Stimulated activated CD8-positive, alpha-beta memory T cell treated with anti-CD3 and anti-CD28 coated beads, Interleukin-4, amount 100 ng/mL, for 1 hour (primary cell): ENCODE measurements around the gene TAS1R1.
"Not testable (repeated sequence)": the region's sequence is repeated elsewhere in the genome, so short reads cannot be mapped to it uniquely, and the experiment has no call there.

Experiments
- DNase-seq, 2 donors: peaks; one replicate each; pipeline ENCODE4 v3.0.0-alpha.2; 2020; ENCODE audit warnings: low read depth in 2 of 2, low spot score in 1 of 2

The TAS1R1 gene

DNA sequence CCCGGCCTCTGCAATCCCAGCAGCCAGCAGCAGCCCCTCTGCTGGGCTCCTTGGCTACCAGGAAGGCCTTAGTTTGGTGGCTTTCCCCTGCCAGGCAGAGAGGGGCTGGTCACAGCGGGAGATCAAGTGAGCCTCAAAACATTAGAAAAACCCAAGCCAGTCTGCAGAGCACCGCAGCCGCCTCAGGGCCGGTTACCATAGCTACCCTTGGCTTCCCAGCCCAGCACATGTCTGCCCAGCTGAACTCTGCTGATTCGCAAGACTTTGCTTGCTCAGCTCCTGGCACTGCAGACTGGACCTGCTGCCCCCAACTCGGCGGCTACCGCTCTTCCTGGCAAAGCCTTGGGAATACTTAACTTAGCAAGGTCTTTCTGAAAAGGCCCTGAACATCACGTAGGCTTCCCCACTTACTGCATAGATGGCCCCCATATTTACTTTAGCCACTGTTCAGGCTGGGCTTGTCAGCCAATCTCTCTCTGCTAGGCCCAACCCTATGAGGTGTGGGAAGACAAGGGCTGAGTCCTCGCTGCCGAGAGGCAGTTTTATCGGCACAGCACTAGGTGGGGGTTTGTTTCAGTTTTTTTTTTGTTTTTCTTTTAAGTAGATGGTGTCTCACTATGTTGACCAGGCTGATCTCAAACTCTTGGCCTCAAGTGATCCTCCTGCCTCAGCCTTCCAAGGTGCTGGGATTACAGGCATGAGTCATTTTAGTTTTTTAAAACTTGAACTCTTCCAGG, 35.0 kb upstream of the TAS1R1 start:
- DNase-seq = no peak

DNA sequence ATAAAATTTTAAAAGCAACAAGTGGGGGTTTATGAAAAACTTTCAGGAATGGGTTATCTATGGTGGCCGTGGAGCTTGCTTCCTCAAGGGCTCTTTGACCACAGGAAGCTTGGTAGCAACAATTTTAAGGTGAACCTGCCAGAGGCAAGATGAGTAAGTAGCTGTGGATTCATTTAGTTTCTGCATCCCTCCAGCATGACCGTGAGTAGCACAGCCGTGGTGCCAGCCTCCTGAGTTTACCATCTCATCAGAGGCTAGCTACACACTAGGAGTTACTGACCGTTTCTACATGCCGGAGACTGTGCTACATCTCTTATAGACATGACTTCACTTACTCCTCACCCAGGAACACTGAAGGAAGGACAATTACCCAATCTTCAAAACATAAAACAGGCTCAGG, 33.6 kb upstream of the TAS1R1 start:
- DNase-seq = no peak

DNA sequence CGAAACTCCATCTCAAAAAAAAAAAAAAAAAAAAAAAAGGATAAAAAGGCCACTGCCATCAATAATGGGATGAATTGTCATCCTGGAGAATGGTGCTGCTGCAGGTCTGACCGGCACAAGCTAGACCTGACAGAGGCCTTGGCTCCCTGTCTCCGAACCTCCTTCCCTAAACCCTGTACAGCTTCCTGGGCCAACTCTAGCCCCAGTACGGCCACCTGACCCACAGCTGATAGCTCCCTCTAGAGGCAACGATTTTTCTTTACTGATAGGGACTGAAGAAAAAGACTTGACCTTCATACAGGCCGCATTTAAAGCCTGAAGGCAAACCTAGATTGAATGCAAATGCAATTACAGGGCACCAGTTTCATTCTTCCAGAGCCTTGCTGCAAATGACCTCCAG, 31.5 kb upstream of the TAS1R1 start:
- no peak for DNase-seq

- DNase-seq = no peak
Measured at GRCh38 chr1:6526316-6526715, 28.8 kb upstream of the TAS1R1 start.

DNA sequence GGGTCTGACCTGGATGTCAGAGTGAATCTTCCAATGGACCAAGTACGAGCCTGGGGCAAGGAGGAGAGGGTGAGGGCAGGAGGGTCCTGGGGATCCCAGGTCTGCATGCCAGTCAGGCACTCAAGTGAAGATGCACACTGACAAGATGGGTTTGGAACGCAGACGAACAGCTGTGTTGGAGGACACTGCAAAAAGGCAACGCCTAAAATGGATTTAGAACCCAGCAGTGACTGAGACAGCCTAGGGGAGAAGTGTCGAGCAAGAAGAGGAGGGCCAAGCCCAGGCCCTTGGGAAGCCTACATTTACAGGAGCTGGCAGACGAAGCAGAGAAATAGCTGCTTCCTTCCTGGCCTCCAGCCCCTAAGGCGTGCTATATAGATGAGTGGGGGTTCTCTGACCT, 26.6 kb upstream of the TAS1R1 start:
- no peak for DNase-seq

DNA sequence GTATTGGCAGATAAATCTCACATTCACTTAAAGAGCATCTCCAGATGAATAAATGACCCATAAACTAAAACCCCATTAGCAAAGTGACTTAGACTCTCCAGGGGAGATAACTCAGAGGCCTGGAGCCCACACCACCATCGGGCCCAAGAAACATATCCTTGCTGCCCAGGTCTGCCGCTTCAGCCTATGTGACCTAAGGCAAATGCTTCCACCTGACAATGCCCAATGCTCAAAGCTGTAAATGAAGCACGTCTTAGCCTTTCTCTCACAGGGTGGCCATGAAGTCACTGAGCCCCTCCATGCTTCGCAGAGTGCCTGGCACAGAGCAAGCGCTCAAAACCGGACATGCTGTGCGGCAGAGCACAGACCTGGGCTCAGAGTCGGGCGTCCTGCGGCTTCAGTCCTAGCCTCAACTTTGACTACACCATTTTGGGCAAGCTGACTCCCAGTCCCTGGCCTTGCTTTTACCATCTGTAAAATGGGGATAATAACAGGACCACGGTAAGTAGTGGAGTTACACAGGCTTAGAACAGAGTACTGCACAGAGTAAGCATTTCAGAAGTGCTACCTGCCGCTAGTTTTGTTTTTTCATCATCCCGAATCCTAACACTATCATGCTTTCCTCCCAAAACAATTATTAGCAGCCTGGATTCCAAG, 24.5 kb upstream of the TAS1R1 start:
- DNase-seq = no peak

DNA sequence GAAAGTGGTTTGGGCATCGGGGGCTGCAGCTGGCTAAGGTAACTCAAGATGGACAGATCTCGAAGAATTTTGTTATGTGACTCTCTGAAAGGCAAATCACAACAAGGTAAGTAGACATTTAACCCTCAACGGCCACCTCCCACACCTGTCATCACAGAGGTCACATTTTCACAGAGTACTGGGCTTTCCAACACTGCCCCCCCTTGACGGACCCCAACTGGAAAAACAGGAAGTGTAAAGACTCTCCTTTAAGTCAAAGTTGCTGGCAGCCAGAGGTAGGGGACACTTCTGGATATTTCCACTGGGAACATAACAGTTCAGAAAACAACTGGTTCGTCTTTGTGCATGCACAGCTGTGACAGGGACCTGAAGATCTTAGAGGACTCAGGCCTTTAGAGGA, 23.1 kb upstream of the TAS1R1 start:
- DNase-seq = no peak

DNA sequence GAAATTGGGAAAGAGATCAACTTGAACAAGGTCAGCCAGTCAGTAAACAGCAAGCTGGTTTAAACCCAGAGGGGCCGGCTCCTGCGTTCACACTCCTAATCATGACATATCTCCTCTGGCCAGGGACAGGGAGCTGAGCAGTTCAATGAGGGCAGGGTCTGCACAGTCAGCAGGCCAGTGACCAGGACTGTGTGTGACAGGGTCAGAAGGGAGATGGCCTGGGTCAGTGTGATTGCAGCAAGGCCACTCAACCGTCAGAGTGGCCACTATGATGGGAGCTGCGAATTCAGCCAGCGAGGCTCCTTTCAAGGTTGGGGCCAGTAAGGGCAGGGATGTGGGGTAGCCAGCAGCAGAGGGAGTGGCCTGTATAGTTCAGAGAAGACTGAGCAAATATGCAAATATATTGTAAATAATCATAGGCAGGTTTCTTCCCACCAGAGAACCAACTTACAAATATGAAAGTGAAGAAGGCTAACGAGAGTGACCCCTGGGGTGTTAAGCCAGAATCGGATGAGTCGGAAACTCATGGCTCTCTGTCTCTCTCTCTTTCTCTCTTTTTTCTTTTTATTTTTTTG, 20.8 kb upstream of the TAS1R1 start:
- no peak for DNase-seq

GRCh38 chr1:6535214-6535613, 19.9 kb upstream of the TAS1R1 start:
- no peak for DNase-seq

- no peak for DNase-seq
Measured at GRCh38 chr1:6536291-6536690, 18.8 kb upstream of the TAS1R1 start.

GRCh38 chr1:6538956-6539355, 16.2 kb upstream of the TAS1R1 start:
- no peak for DNase-seq

DNA sequence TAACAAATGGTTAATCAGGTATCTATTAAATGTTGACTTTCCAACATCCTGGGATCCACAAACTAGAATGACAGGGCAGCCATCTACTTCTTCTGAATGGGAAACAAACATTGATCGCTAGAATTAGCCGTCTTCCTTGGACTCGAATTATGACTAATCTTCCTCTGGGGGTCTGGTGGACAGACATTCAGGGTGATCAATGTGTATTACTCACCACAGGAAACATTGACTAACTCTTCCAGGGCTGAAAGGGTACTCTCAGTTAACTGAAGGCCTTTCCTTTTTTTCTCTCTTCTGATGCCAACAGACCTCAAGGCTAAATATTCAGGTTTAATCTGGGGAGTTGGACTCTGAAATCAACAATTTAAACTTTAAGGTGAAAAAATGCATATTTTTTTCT, 10.3 kb upstream of the TAS1R1 start:
- no peak for DNase-seq

GRCh38 chr1:6545276-6546112, 9.6 kb upstream of the TAS1R1 start:
- no peak for DNase-seq

GRCh38 chr1:6546326-6546725, 8.8 kb upstream of the TAS1R1 start:
- no peak for DNase-seq

- no peak for DNase-seq
Measured at GRCh38 chr1:6547301-6547700, 7.8 kb upstream of the TAS1R1 start.

DNA sequence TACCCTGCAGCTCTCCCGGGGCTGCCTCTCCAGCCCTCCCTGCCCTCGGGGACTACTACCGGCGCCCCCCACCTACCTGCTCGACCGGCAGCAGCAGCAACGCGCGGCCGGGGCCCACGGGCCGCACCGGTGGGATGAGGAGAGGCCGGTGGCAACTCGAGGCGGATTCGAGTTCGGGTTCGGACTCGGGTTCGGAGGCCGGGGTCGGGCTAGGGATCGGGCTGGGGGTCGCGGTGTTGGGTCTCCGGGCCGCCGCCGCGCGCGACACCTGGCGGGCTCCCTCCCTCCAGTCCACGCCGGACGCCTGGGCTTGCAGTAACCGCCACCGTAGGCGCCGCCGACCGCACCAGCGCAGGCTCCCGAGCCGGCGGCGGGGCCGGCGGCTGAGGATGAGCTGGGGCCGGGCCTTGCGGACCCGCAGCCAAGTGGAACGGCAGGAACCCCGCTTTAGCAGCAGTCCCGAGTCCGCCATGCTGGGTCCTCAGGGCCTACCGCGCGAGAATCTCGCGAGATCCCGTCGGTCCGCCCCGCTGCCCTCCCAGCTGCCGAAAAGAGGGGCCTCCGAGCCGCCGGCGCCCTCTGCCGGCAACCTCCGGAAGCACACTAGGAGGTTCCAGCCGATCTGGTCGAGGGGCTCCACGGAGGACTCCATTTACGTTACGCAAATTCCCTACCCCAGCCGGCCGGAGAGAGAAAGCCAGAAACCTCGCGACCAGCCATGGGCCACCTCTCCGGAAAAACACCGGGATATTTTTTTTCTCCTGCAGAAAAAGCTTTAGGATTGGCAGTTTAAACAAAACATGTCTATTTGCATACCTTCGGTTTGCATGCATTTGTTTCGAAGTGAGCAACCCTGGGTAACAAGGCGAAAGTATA, 838 bp upstream of the TAS1R1 start, which contains the start of gene NOL9:
Gene NOL9 (minus strand): TSS at position 483 of the 876 bp plus-strand sequence. CDS start 11 bp downstream, at position 472.
- DNase-seq = peak; percentile 89 to 90

GRCh38 chr1:6557597-6557996, 2.5 kb downstream of the TAS1R1 start:
- no peak for DNase-seq

DNA sequence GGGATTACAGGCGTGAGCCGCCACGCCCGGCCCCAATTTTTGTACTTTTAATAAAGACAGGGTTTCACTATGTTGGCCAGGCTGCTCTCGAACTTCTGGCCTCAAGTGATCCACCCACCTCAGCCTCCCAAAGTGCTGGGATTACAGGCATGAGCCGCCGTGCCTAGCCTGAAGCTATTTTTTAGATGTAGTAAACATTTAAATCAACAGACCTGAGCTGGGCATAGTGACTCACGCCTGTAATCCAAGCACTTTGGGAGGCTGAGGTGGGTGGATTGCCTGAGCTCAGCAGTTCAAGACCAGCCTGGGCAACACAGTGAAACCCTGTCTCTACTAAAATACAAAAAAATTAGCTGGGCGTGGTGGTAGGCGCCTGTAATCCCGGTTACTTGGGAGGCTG, 4.1 kb downstream of the TAS1R1 start:
- not testable (repeated sequence) for DNase-seq

DNA sequence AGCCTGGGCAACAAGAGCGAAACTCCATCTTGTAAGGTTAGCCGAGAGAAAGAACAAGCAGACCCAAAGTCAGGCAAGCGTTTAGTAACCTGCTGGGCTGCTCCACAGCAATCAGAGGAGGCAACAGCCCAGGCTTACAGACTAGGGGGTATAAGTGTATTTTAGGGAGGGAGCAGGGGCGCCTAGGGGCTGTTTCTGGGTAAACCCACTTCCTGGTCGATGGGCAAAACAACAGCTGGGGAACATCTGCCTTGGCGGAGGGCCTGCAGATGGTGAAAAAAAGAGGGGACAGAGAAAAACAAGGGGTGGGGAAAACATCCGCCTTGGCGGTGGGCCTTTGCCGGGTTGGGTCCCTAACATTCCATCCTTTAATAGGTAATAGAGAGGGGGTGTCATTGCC, 5.2 kb downstream of the TAS1R1 start:
- DNase-seq = no peak

DNA sequence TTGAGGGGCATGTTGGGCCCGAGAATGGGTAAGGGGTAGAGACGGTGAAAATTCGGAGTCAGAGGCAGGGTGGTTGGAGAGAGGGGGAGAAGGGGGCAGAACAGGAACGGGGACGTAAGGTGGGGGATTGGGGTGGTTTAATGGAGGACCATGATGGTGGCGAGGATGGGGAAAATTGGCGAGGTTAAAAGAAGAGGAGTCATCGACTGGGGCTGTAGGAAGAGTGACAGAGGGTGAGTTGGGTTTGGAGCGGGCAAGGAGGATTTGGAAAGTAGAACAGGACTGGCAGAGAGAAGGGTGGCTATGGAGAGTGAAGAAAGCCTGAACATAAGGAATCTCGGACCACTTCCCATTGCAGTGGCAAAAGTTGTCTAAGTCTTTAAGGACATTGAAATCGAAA, 13.9 kb downstream of the TAS1R1 start:
- no peak for DNase-seq

DNA sequence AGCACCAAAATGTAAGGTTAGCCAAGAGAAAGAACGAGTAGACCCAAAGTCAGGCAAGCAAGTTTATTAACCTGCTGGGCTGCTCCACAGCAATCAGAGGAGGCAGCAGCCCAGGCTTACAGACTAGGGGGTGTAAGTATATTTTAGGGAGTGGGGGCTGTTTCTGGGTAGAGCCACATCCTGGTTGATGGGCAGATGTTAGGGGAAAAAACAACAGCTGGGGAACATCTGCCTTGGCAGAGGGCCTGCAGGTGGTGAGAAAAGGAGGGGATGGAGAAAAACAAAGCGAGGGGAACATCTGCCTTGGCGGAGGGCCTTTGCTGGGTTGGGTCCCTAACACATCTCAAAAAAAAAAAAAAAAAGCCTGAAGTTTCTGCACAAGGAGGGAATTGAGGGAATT, 15.0 kb downstream of the TAS1R1 start:
- DNase-seq = no peak
